IPS-15b (cell line): ENCODE data around the gene ZNF578.
"Not testable (repeated sequence)": the region's sequence is repeated elsewhere in the genome, so short reads cannot be mapped to it uniquely, and the experiment has no call there.

Source experiments
- H3K27me3 ChIP-seq: one replicate; pipeline ENCODE4 v1.6.1; 2013; ENCODE audit warnings: low read length; ENCODE audit not compliant: control insufficient read depth, insufficient read depth
- H3K36me3 ChIP-seq: one replicate; pipeline ENCODE4 v1.6.1; 2013; ENCODE audit warnings: low read length; ENCODE audit not compliant: control insufficient read depth, insufficient read depth
- H3K4me1 ChIP-seq: one replicate; pipeline ENCODE4 v1.6.1; 2013; ENCODE audit warnings: mild to moderate bottlenecking, low read length; ENCODE audit not compliant: control insufficient read depth, insufficient read depth
- H3K4me3 ChIP-seq: one replicate; pipeline ENCODE4 v1.5.1; 2013; ENCODE audit warnings: low read depth, low read length
- H3K9ac ChIP-seq: one replicate; pipeline ENCODE4 v1.6.1; 2013; ENCODE audit warnings: low read depth, mild to moderate bottlenecking, low read length
- H3K9me3 ChIP-seq: one replicate; pipeline ENCODE4 v1.6.1; 2013; ENCODE audit warnings: mild to moderate bottlenecking, low read length; ENCODE audit not compliant: control insufficient read depth, insufficient read depth

ZNF578 gene

GRCh38 chr19:52453324-52454094 lies at the start of gene ZNF578:
Gene ZNF578 (plus strand): TSS chr19:52453553. CDS start chr19:52501846, 48,293 bp downstream.
- no peaks in the 10 kb centered on the region for H3K4me1 ChIP-seq
- no peak within 1 kb of the TSS for H3K9ac ChIP-seq
- no peaks in the 10 kb centered on the region for H3K27me3 ChIP-seq
- H3K36me3 ChIP-seq = no peaks in the 10 kb centered on the region
- H3K9me3 ChIP-seq = peaks cover 8% of the 10 kb centered on the region
- H3K4me3 ChIP-seq = peak within 1 kb of the TSS; percentile 35

- Histone ChIP-seq H3K36me3 (peaks cover 8% of the 10 kb centered on the region), H3K9ac (no peak overlapping the region), H3K27me3 (no peaks in the 10 kb centered on the region), H3K9me3 (peaks cover 4% of the 10 kb centered on the region), H3K4me3 (no peak overlapping the region), H3K4me1 (no peaks in the 10 kb centered on the region)
Measured at GRCh38 chr19:52410276-52410675, 43.1 kb upstream of the ZNF578 start.

GRCh38 chr19:52415711-52416110 lies 37.6 kb upstream of the ZNF578 start:
- no peaks in the 10 kb centered on the region for H3K36me3 ChIP-seq
- no peak overlapping the region for H3K9ac ChIP-seq
- H3K9me3 ChIP-seq = peaks cover 10% of the 10 kb centered on the region
- H3K4me3 ChIP-seq = no peak overlapping the region
- H3K27me3 ChIP-seq = no peaks in the 10 kb centered on the region
- H3K4me1 ChIP-seq = no peaks in the 10 kb centered on the region

DNA sequence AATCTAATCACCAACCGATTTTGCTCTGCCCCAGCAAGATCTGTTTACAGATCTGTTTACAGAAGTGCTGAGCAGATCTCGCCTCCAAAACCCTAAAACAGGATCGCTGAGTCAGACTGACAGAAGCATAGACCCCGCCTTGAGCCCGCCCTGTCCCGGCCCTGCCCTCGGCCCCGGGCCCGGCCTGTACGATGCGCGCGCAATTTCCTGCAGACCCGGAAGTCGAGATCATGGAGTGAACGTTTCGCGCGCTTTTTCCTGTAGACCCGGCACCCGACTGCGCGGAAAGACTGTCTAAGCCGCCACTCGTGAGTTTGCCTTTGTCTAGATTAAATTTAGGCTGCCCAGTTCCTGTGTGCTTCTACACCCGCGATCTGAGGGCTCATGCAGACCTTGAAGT lies 24.4 kb upstream of the ZNF578 start, which contains the start of gene ZNF534:
TSS of gene ZNF534 (plus strand) at position 212 of the 400 bp plus-strand sequence. CDS start 2,327 bp downstream, outside the sequence.
- no peak within 1 kb of the TSS for H3K4me3 ChIP-seq
- H3K36me3 ChIP-seq = no peaks in the 10 kb centered on the region
- H3K9me3 ChIP-seq = peaks cover 4% of the 10 kb centered on the region
- H3K27me3 ChIP-seq = no peaks in the 10 kb centered on the region
- no peaks in the 10 kb centered on the region for H3K4me1 ChIP-seq
- H3K9ac ChIP-seq = no peak within 1 kb of the TSS

DNA sequence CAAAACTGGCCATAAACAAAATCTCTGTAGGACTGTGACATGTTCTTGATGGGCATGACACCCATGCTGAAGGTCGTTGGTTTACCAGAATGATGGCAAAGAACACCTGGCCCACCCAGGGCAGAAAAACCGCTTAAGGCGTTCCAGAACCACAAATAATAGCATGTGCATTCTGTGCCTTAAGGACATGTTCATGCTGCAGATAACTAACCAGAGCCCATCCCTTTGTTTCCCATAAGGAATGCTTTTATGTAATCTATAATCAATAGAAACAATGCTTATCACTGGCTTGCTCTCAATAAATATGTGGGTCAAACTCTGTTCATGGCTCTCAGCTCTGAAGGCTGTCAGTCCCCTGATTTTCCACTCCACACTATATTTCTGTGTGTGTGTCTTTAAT lies 11.2 kb upstream of the ZNF578 start:
- H3K9me3 ChIP-seq = peaks cover 14% of the 10 kb centered on the region
- H3K4me1 ChIP-seq = no peaks in the 10 kb centered on the region
- H3K27me3 ChIP-seq = no peaks in the 10 kb centered on the region
- no peak overlapping the region for H3K4me3 ChIP-seq
- H3K36me3 ChIP-seq = no peaks in the 10 kb centered on the region
- H3K9ac ChIP-seq = no peak overlapping the region

DNA sequence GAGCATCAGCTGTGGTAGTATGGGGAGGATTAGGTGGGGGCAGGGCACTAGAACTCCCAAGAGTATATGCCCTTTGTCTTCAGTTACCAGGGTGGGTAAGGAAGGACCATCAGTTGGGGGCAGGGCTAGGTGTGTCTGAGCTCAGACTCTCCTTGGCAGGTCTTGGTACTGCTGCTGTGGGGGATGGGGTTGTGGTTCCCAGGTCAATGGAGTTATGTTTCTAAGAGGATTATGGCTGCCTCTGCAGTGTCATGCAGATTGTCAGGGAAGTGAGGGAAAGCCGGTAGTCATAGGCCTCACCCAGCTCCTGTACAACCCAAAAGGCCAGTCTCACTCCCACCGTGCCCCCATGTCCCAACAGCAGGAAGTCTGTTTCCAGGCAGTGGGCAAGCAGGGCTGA lies 8.8 kb upstream of the ZNF578 start:
- H3K9ac ChIP-seq = no peak overlapping the region
- H3K4me1 ChIP-seq = no peaks in the 10 kb centered on the region
- H3K36me3 ChIP-seq = no peaks in the 10 kb centered on the region
- peaks cover 9% of the 10 kb centered on the region for H3K9me3 ChIP-seq
- H3K27me3 ChIP-seq = no peaks in the 10 kb centered on the region
- H3K4me3 ChIP-seq = no peak overlapping the region

GRCh38 chr19:52451241-52451640 lies 2.1 kb upstream of the ZNF578 start:
- H3K27me3 ChIP-seq = no peaks in the 10 kb centered on the region
- no peak overlapping the region for H3K9ac ChIP-seq
- H3K9me3 ChIP-seq = no peaks in the 10 kb centered on the region
- H3K4me3 ChIP-seq = no peak overlapping the region
- no peaks in the 10 kb centered on the region for H3K36me3 ChIP-seq
- H3K4me1 ChIP-seq = no peaks in the 10 kb centered on the region

- Histone ChIP-seq H3K36me3 (no peaks in the 10 kb centered on the region), H3K9ac (peak overlapping the region; percentile 28), H3K4me3 (peak overlapping the region; percentile 28), H3K9me3 (peaks cover 13% of the 10 kb centered on the region), H3K27me3 (no peaks in the 10 kb centered on the region), H3K4me1 (peaks cover 3% of the 10 kb centered on the region)
Measured at GRCh38 chr19:52464798-52465470, 11.6 kb downstream of the ZNF578 start.

DNA sequence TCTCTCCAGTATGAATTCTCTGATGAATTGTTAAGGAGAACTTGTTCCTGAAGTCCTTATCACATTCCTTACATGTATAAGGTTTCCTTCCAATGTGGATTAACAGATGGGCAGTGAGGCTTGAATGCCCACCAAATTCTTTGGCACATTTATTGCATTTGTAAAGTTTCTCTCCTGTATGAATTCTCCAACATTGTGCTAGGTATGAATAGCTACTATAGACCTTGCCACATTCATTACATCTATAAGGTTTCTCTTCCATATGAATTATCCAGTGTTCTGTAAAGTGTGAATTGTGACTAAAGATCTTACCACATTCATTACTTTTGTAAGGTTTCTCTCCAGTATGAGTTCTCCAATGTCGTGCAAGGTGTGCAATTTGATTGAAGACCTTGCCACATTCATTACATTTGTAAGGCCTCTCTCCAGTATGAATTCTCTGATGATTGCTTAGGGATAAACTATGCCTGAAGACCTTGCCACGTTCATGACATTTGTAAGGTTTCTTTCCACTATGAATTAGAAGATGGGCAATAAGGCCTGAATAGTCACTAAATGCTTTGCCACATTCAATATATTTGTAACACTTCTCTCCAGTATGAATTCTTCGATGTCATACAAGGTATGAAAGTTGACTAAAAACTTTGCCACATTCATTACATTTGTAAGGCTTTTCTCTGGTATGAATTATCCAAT lies 20.4 kb downstream of the ZNF578 start:
- Histone ChIP-seq H3K9ac (no peak overlapping the region), H3K36me3 (no peaks in the 10 kb centered on the region)

GRCh38 chr19:52474351-52475127 lies 21.2 kb downstream of the ZNF578 start:
- Histone ChIP-seq H3K27me3 (no peaks in the 10 kb centered on the region), H3K9ac (no peak overlapping the region), H3K4me3 (no peak overlapping the region), H3K9me3 (peaks cover 71% of the 10 kb centered on the region), H3K4me1 (no peaks in the 10 kb centered on the region), H3K36me3 (no peaks in the 10 kb centered on the region)

More for the DNA sequence above, 20.4 kb downstream of the ZNF578 start:
- H3K27me3 ChIP-seq = no peaks in the 10 kb centered on the region
- H3K9me3 ChIP-seq = peaks cover 76% of the 10 kb centered on the region
- no peaks in the 10 kb centered on the region for H3K4me1 ChIP-seq
- H3K4me3 ChIP-seq = peak overlapping the region; percentile 8

GRCh38 chr19:52484111-52484743 lies 30.9 kb downstream of the ZNF578 start:
- H3K9me3 ChIP-seq = peaks cover 15% of the 10 kb centered on the region
- H3K36me3 ChIP-seq, H3K9ac ChIP-seq, H3K27me3 ChIP-seq, H3K4me3 ChIP-seq, H3K4me1 ChIP-seq: not testable (repeated sequence)
